Spleen (tissue), 11 donors: Measurements from ENCODE around the gene FRMD4A. TPM values are rescaled to one million over a fixed set of nuclear protein-coding genes. Genes with fewer than 3 reads are reported as not detected.

Experiments
- DNase-seq: peaks from one replicate; pipeline ENCODE4 v3.0.0-alpha.2; 2020
- H3K27ac ChIP-seq, 8 donors: fragments of 200-600 bp; sonication (generic) in 7 of 8; 1 replicate in 4 of 8; 2 replicates in 4 of 8; pipeline versions ENCODE4 v1.5.0 to v1.8.0; 2016 to 2021; ENCODE audit warnings: inconsistent platforms in 4 of 8, mild to moderate bottlenecking in 4 of 8, moderate library complexity in 1 of 8
- H3K27me3 ChIP-seq, 7 donors: fragments of 200-600 bp; sonication (generic) in 6 of 7; replicated peaks in 1 of 7; 1 replicate in 4 of 7; 2 replicates in 3 of 7; pipeline versions ENCODE4 v1.5.0 to v1.8.0; 2016 to 2021; ENCODE audit warnings: inconsistent platforms in 3 of 7, mild to moderate bottlenecking in 1 of 7
- H3K36me3 ChIP-seq, 6 donors: fragments of 200-600 bp; sonication (generic) in 5 of 6; 1 replicate in 4 of 6; 2 replicates in 2 of 6; pipeline versions ENCODE4 v1.5.0 to v1.8.0; 2016 to 2021; ENCODE audit warnings: inconsistent platforms in 2 of 6
- H3K4me1 ChIP-seq, 6 donors: fragments of 200-600 bp; sonication (generic) in 5 of 6; 1 replicate in 3 of 6; 2 replicates in 3 of 6; pipeline versions ENCODE4 v1.5.0 to v1.8.0; 2016 to 2021; ENCODE audit warnings: inconsistent platforms in 3 of 6
- H3K4me3 ChIP-seq, 8 donors: fragments of 200-600 bp; sonication (generic) in 7 of 8; 1 replicate in 4 of 8; 2 replicates in 4 of 8; pipeline versions ENCODE4 v1.5.0 to v1.8.0; 2016 to 2021; ENCODE audit warnings: inconsistent platforms in 4 of 8, mild to moderate bottlenecking in 4 of 8, moderate library complexity in 2 of 8
- H3K9me3 ChIP-seq, 8 donors: fragments of 200-600 bp; sonication (generic) in 7 of 8; 1 replicate in 4 of 8; 2 replicates in 4 of 8; pipeline versions ENCODE4 v1.5.0 to v1.8.0; 2016 to 2021; ENCODE audit warnings: inconsistent platforms in 4 of 8
- POLR2A ChIP-seq, 3 donors: fragments of 450-650 bp; IDR thresholded peaks; one replicate each; pipeline ENCODE4 v1.5.1; 2017; ENCODE audit warnings: antibody characterized with exemption in 3 of 3, mild to moderate bottlenecking in 1 of 3
- POLR2AphosphoS5 ChIP-seq, 3 donors: sonication (generic); formaldehyde crosslinking; IDR thresholded peaks; one replicate each; pipeline ENCODE4 v1.5.1; 2017; ENCODE audit warnings: antibody characterized with exemption in 3 of 3
- whole genome bisulfite sequencing, 5 donors: extraction: QIAGEN DNeasy Blood & Tissue Kit in 3 of 5; methylation state at CpG; one replicate each; pipeline versions ENCODE4 v1.1.5 to v1.1.7; 2013 to 2018; 5-methylcytosine and 5-hydroxymethylcytosine counted together
- intact Hi-C: fragments of 100-400 bp; cut with DNase I; formaldehyde crosslinking; loops from one replicate; pipeline ENCODE4 v1.15.0; 2023; ENCODE audit warnings: low total_unique reads
- polyA plus RNA-seq, 3 donors: library from polyadenylated mRNA; stranded (reverse); fragments of 200-250 nt; gene quantifications; one replicate each; pipeline ENCODE4 v1.2.1, GENCODE V29; 2013
- total RNA-seq, 7 donors: library from RNA; depleted of rRNA in 3 of 7; stranded (reverse); fragments of >200 nt in 3 of 7; fragmentation: NEBNext Ultra II Directional in 4 of 7; extraction: Animal tissue kit (Norgen Biotek cat#: 25700) in 4 of 7; gene quantifications; one replicate each; pipeline versions ENCODE4 v1.1.0 to v1.2.1, GENCODE V29; 2016 to 2021
- TF ChIP-seq, protein P1 (sequence below), 11 experiments: fragments of 200-600 bp in 7 of 11; fragments of 450-650 bp in 4 of 11; sonication (generic) in 4 of 11; IDR thresholded peaks in 8 of 11; conservative IDR thresholded peaks in 3 of 11; 1 replicate in 7 of 11; 2 replicates in 4 of 11; pipeline versions ENCODE4 v1.4.0 to v1.8.0; 2016 to 2021; ENCODE audit warnings: antibody characterized with exemption in 11 of 11, inconsistent platforms in 4 of 11, mild to moderate bottlenecking in 1 of 11
- donor health status: healthy with polysubstance abuse.
- donor health status: DM: no; HTN: no; CAD: no; lungs with moderate emphysema.
- donor health status: DM: no; HTN: no; CAD: no.
- donor health status: Bipolar disorder and iron deficiency.
- donor health status: healthy.
- donor health status: DM: no; HTN: no; CAD: no.
- donor health status: DM: yes; HTN: yes; CAD: no.

The FRMD4A gene
- total and polyA plus RNA-seq, 10 donors: 9.2 to 141 (median 80.5) TPM

DNA sequence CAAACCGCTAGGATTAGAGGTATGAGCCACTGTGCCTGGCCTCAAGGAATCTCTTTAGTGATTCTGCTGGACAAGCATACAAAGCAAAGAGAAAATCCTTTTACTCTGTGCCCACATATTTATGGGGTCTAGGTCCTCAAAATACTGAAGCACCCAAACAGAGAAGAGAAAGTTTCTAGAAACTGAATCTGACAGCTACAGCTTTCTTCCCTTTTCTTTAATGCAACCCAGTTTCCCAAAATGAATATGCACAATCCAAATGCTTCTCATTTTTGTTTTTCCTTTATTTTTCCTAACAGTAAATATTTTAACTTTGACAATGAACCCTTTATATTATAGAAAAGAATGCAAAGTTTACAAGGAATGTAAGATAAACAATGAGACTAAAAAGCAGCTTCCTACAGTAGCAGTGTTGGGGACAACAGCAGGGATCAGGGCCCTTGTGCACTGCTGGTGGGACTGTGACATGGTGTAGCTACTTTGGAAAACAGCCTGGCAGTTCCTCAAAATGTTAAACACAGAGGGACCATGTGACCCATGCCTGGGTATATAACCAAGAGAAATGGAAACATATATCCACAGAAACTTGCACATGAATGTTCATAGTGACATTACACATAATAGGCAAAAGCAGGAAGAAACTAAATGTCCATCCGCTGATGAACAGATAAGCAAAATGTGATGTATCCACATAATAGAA is 418.8 kb downstream of the FRMD4A start:
- intact Hi-C loops: no loop called here
- peak overlapping the region in 2 of 8 donors; percentile 5 to 31 for H3K27ac ChIP-seq
- peaks cover 0 to 18% (median 9%) of the 10 kb centered on the region in 6 donors for H3K4me1 ChIP-seq

DNA sequence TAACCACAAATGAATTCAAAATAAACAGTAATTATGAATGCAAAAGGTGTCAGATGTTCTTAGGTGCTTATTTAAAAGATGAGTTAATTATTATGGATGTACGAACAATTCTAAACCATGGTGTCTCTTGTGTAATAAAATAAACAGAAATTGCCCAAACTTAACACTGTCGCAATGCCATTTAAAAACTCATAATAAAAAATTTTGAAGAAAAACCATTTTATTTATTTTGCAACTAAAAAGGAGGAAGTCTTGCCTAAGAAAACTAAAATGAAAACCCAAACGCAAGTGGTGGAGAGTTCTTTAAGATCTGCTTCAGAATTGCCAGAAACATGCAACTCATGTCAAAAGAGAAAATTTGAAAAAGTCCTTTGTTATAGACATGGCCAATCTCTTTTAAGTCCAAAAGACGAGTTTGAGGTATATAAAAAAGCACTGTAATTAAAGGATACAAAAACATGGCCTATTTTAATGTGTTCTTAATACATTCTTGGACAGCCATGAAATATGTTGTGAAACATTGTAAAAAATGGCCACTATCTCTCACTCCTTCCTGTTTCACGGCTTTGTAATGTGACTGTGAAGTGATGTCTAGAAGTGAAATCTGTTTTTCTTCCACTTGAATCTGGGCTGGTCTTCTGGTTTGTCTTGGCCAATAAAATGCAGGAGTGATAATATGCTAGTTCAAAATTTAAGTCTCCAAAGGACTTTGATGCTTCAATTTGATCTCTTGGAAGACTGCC is 421.0 kb downstream of the FRMD4A start:
- no peak overlapping the region for H3K4me3 ChIP-seq
- H3K36me3 ChIP-seq: no peaks in the 10 kb centered on the region
- TF ChIP-seq POLR2AphosphoS5 (IDR thresholded peaks at IDR 0.05) (no peak), POLR2A (IDR thresholded peaks at IDR 0.05) (no peak)
- TF ChIP-seq, protein P1, sequence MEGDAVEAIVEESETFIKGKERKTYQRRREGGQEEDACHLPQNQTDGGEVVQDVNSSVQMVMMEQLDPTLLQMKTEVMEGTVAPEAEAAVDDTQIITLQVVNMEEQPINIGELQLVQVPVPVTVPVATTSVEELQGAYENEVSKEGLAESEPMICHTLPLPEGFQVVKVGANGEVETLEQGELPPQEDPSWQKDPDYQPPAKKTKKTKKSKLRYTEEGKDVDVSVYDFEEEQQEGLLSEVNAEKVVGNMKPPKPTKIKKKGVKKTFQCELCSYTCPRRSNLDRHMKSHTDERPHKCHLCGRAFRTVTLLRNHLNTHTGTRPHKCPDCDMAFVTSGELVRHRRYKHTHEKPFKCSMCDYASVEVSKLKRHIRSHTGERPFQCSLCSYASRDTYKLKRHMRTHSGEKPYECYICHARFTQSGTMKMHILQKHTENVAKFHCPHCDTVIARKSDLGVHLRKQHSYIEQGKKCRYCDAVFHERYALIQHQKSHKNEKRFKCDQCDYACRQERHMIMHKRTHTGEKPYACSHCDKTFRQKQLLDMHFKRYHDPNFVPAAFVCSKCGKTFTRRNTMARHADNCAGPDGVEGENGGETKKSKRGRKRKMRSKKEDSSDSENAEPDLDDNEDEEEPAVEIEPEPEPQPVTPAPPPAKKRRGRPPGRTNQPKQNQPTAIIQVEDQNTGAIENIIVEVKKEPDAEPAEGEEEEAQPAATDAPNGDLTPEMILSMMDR (IDR thresholded peaks at IDR 0.05 in 8 of 11, conservative IDR thresholded peaks at IDR 0.05 in 3 of 11): no peak
- intact Hi-C loops: no loop called here
- H3K27ac ChIP-seq: peak overlapping the region in 4 of 8 donors; percentile 27 to 60 (median 41)
- 45 to 74% (median 61%) methylated on average over 5 of the region's 5 CpGs for WGBS, 5 donors
- no peaks in the 10 kb centered on the region for H3K27me3 ChIP-seq
- no peak for DNase-seq
- peaks cover 0 to 18% (median 9%) of the 10 kb centered on the region in 6 donors for H3K4me1 ChIP-seq
- no peaks in the 10 kb centered on the region for H3K9me3 ChIP-seq

More for the DNA sequence above, 418.8 kb downstream of the FRMD4A start:
- H3K36me3 ChIP-seq: no peaks in the 10 kb centered on the region
- TF ChIP-seq, protein P1 (IDR thresholded peaks at IDR 0.05 in 8 of 11, conservative IDR thresholded peaks at IDR 0.05 in 3 of 11): no peak
- no peak for TF ChIP-seq POLR2AphosphoS5 (IDR thresholded peaks at IDR 0.05)
- no peak for TF ChIP-seq POLR2A (IDR thresholded peaks at IDR 0.05)
- WGBS, 5 donors: 88 to 96% (median 93%) methylated on average over 2 of the region's 2 CpGs
- no peaks in the 10 kb centered on the region for H3K9me3 ChIP-seq
- H3K27me3 ChIP-seq: no peaks in the 10 kb centered on the region
- no peak overlapping the region for H3K4me3 ChIP-seq
- DNase-seq: no peak

DNA sequence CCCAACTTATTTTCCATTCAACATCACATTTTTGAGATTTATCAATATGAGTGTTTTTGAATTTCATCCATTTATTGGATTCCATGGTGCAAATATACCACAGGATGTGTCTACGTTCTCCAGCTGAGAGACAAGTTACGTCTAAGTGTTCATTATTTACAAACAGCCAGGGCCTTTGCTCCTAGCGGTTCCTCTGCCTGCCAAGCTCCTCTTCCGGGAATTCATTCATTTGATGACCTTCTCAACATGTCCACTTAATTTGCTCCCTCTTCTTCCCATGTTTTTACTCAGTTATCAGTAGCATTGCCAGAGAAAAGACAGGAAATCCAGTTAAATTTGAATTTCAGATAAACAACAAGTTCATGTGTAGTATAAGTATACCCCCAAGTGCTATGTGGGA is 422.2 kb downstream of the FRMD4A start:
- intact Hi-C loops: no loop called here
- H3K4me1 ChIP-seq: peaks cover 0 to 12% (median 1%) of the 10 kb centered on the region in 6 donors
- no peak overlapping the region for H3K4me3 ChIP-seq
- no peaks in the 10 kb centered on the region for H3K27me3 ChIP-seq
- 59 to 87% (median 72%) methylated on average over 4 of the region's 4 CpGs for WGBS, 5 donors
- TF ChIP-seq POLR2AphosphoS5 (IDR thresholded peaks at IDR 0.05) (peak in 1 of 3 donors; percentile 9), POLR2A (IDR thresholded peaks at IDR 0.05) (no peak)
- TF ChIP-seq, protein P1 (IDR thresholded peaks at IDR 0.05 in 8 of 11, conservative IDR thresholded peaks at IDR 0.05 in 3 of 11): no peak
- H3K27ac ChIP-seq: peak overlapping the region in 3 of 8 donors; percentile 10 to 52 (median 50)
- no peaks in the 10 kb centered on the region for H3K9me3 ChIP-seq
- DNase-seq: no peak
- no peaks in the 10 kb centered on the region for H3K36me3 ChIP-seq

DNA sequence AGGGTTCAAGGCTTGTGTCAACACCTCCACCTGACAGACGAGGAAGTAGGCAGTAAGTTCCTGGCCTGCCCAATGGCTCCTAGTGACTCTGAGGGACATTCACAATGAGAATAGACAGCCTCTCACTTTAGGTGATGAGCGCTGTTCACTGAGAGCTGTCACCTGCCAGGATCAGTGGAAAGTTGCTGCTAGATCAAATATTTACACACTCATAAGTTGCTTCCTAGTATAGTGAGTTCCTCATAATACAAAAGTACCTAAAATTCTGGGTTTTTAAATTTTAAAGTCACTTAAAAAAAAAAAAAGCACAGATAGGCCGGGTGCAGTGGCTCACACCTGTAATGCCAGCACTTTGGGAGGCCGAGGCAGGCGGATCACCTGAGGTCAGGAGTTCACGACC is 423.2 kb downstream of the FRMD4A start:
- no peak for DNase-seq
- no peak for TF ChIP-seq POLR2A (IDR thresholded peaks at IDR 0.05)
- TF ChIP-seq, protein P1 (IDR thresholded peaks at IDR 0.05 in 8 of 11, conservative IDR thresholded peaks at IDR 0.05 in 3 of 11): no peak
- Histone ChIP-seq H3K9me3 (no peaks in the 10 kb centered on the region), H3K4me3 (no peak overlapping the region), H3K27ac (no peak overlapping the region), H3K4me1 (peaks cover 0 to 10% (median 1%) of the 10 kb centered on the region in 6 donors), H3K36me3 (no peaks in the 10 kb centered on the region), H3K27me3 (no peaks in the 10 kb centered on the region)
- 67 to 77% (median 75%) methylated on average over 6 of the region's 6 CpGs for WGBS, 5 donors
- intact Hi-C loops: no loop called here
